HepG2 (cell line): Measurements from ENCODE around the gene NEK5. TPM values are rescaled to one million over a fixed set of nuclear protein-coding genes. Genes with fewer than 3 reads are reported as not detected.

Experiments used
- ATAD3A ChIP-seq: sonication (generic); formaldehyde crosslinking; IDR thresholded peaks from 2 replicates; pipeline ENCODE4 v1.4.0; 2020; ENCODE audit warnings: missing genetic modification reagents
- BCL3 ChIP-seq: sonication (generic); formaldehyde crosslinking; IDR thresholded peaks from 2 replicates; pipeline ENCODE4 v1.5.1; 2020; ENCODE audit warnings: mild to moderate bottlenecking, missing genetic modification reagents, moderate library complexity
- FOXK1 ChIP-seq: sonication (generic); formaldehyde crosslinking; IDR thresholded peaks from 2 replicates; pipeline ENCODE4 v1.4.0; 2020; ENCODE audit warnings: low read depth, missing genetic modification reagents, borderline replicate concordance
- GABPB1 ChIP-seq: IDR thresholded peaks from 2 replicates; pipeline ENCODE4 v1.6.1; 2016; ENCODE audit warnings: mild to moderate bottlenecking, missing genetic modification reagents, moderate library complexity, missing compliant biosample characterization
- GATAD2A ChIP-seq: IDR thresholded peaks from 2 replicates; pipeline ENCODE4 v1.6.1; 2016
- HNF4G ChIP-seq, 2 experiments: sonication (generic) in 1 of 2; formaldehyde crosslinking in 1 of 2; IDR thresholded peaks; 2 replicates each; pipeline versions ENCODE4 v1.4.0 to v1.6.1; 2011 to 2020; ENCODE audit warnings: borderline replicate concordance in 2 of 2, low read depth in 2 of 2, mild to moderate bottlenecking in 2 of 2, low read length in 1 of 2, missing genetic modification reagents in 1 of 2, moderate library complexity in 1 of 2
- HOMEZ ChIP-seq: IDR thresholded peaks from 2 replicates; pipeline ENCODE4 v1.6.1; 2016; ENCODE audit warnings: low read depth
- HOXA9 ChIP-seq: sonication (generic); formaldehyde crosslinking; IDR thresholded peaks from 2 replicates; pipeline ENCODE4 v1.8.1; 2022; ENCODE audit warnings: missing genetic modification reagents, mild to moderate bottlenecking, moderate library complexity, borderline replicate concordance
- MTF1 ChIP-seq: sonication (generic); formaldehyde crosslinking; IDR thresholded peaks from 2 replicates; pipeline ENCODE4 v1.5.0; 2020; ENCODE audit warnings: missing genetic modification reagents
- PRDM10 ChIP-seq: sonication (generic); formaldehyde crosslinking; IDR thresholded peaks from 2 replicates; pipeline ENCODE4 v1.4.0; 2020; ENCODE audit warnings: low read depth, missing genetic modification reagents
- REXO4 ChIP-seq: sonication (generic); formaldehyde crosslinking; IDR thresholded peaks from 2 replicates; pipeline ENCODE4 v1.8.0; 2022; ENCODE audit warnings: missing genetic modification reagents, mild to moderate bottlenecking, borderline replicate concordance
- RXRA ChIP-seq: sonication (generic); formaldehyde crosslinking; IDR thresholded peaks from 2 replicates; pipeline ENCODE4 v1.5.1; 2020; ENCODE audit warnings: missing genetic modification reagents
- SNAPC2 ChIP-seq: sonication (generic); formaldehyde crosslinking; IDR thresholded peaks from 2 replicates; pipeline ENCODE4 v1.8.1; 2022; ENCODE audit warnings: mild to moderate bottlenecking, missing genetic modification reagents
- SRY ChIP-seq: sonication (generic); formaldehyde crosslinking; IDR thresholded peaks from 2 replicates; pipeline ENCODE4 v1.8.0; 2022; ENCODE audit warnings: mild to moderate bottlenecking, missing genetic modification reagents
- ZBTB25 ChIP-seq: IDR thresholded peaks from 2 replicates; pipeline ENCODE4 v1.6.1; 2018; ENCODE audit warnings: missing genetic modification reagents
- ZFP36L1 ChIP-seq: sonication (generic); formaldehyde crosslinking; IDR thresholded peaks from 2 replicates; pipeline ENCODE4 v1.8.0; 2022; ENCODE audit warnings: mild to moderate bottlenecking, missing genetic modification reagents, moderate library complexity
- ZFP37 ChIP-seq: sonication (generic); formaldehyde crosslinking; IDR thresholded peaks from 2 replicates; pipeline ENCODE4 v1.4.0; 2020; ENCODE audit warnings: missing genetic modification reagents, borderline replicate concordance
- ZMAT3 ChIP-seq: sonication (generic); formaldehyde crosslinking; conservative IDR thresholded peaks from 2 replicates; pipeline ENCODE4 v1.7.0; 2021; ENCODE audit warnings: missing genetic modification reagents
- ZNF251 ChIP-seq: sonication (generic); formaldehyde crosslinking; IDR thresholded peaks from 2 replicates; pipeline ENCODE4 v1.9.0; 2021; ENCODE audit warnings: mild to moderate bottlenecking, missing genetic modification reagents
- ZNF569 ChIP-seq: sonication (generic); formaldehyde crosslinking; IDR thresholded peaks from 2 replicates; pipeline ENCODE4 v1.5.0; 2020; ENCODE audit warnings: mild to moderate bottlenecking, missing genetic modification reagents, moderate library complexity, borderline replicate concordance
- ZSCAN9 ChIP-seq: IDR thresholded peaks from 2 replicates; pipeline ENCODE4 v1.6.1; 2016; ENCODE audit warnings: borderline replicate concordance
- polyA plus RNA-seq, 8 experiments: library from polyadenylated mRNA; depleted of rRNA in 3 of 8; stranded (reverse) in 7 of 8; unstranded in 1 of 8; fragments of >200 nt; fragmentation: Illumina TruSeq in 4 of 8; extraction: Trizol in 4 of 8; gene quantifications; 2 replicates each; pipeline versions ENCODE4 v1.2.1 to v1.2.3, GENCODE V29; 2011 to 2016; ENCODE audit warnings: low read depth in 4 of 8, missing spikeins in 1 of 8, mixed read lengths in 1 of 8; ENCODE audit not compliant: insufficient read depth in 1 of 8
- total RNA-seq, 5 experiments: library from RNA; depleted of rRNA; stranded (reverse); fragments of >200 nt; fragmentation: Illumina TruSeq; extraction: Trizol; gene quantifications; 2 replicates each; pipeline ENCODE4 v1.2.3, GENCODE V29; 2016; ENCODE audit warnings: low read depth in 1 of 5

NEK5 gene
- total and polyA plus RNA-seq, 2 of the 13 experiments (the other 11 are each of a cell fraction or from before 2014, with no cell fraction given): 0.12 to 0.22 TPM

GRCh38 chr13:52011632-52012511 lies 117.0 kb downstream of the NEK5 start, which contains the start of gene ALG11 (continued):
- TF ChIP-seq SRY (CRISPR knock-in tag) (peak; percentile 82; the same call in 1 of the 2 replicates), RXRA (peak; percentile 90), PRDM10 (CRISPR knock-in tag) (no peak; the same call in 1 of the 2 replicates), SNAPC2 (CRISPR knock-in tag) (peak; percentile 78), ZFP36L1 (0 out of 2 replicates have a peak, but pooled peaks have one; percentile 20), HNF4G (IDR thresholded peaks at IDR 0.05; ENCODE audit: borderline replicate concordance, low read depth, low read length) (peak; percentile 98), HNF4G (CRISPR knock-in tag; IDR thresholded peaks at IDR 0.05; ENCODE audit: borderline replicate concordance, low read depth) (peak; percentile 100), ZSCAN9 (CRISPR knock-in tag) (peak; percentile 89), GATAD2A (peak; percentile 86), BCL3 (peak; percentile 89), HOXA9 (no peak), GABPB1 (CRISPR knock-in tag) (peak; percentile 91), HOMEZ (CRISPR knock-in tag) (peak; percentile 80), ATAD3A (CRISPR knock-in tag) (no peak), ZFP37 (CRISPR knock-in tag) (peak; percentile 79; the same call in 1 of the 2 replicates), ZNF569 (CRISPR knock-in tag) (no peak), ZBTB25 (CRISPR knock-in tag) (peak; percentile 83; the same call in 1 of the 2 replicates), ZMAT3 (peak; percentile 92; the same call in 1 of the 2 replicates), MTF1 (CRISPR knock-in tag) (no peak), FOXK1 (CRISPR knock-in tag) (peak; percentile 61; the same call in 1 of the 2 replicates), REXO4 (CRISPR knock-in tag) (0 out of 2 replicates have a peak, but pooled peaks have one; percentile 50), ZNF251 (CRISPR knock-in tag) (0 out of 2 replicates have a peak, but pooled peaks have one; percentile 73)
